ENCODE results near the gene CREB5.

DNA sequence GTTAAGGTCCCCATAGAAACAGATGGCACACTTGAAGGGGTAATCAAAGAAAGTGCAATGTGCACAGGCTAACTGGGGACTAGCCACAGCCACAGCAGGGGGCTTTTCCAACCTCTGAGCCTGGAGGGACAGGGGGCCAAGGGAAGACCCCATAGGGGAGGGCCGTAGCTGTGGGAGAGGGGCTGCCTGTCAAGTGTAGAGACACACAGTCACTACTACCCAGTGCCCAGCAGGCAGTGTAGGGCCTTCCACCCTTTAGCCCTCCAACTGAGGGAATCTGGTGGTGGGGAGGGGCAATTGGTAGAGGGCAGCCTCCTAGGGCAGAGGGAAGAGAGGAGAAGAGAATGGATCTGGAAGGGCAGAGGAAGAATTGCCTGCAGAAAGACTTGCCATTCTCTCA lies 54.6 kb downstream of the CREB5 start:
- no peak for TF ChIP-seq CTCF (conservative IDR thresholded peaks at IDR 0.05; ENCODE audit: low read depth in 2 of 2)
- no peak for TF ChIP-seq EZH2 (IDR thresholded peaks at IDR 0.05; ENCODE audit: low read depth, unreplicated experiment)
- TF ChIP-seq EZH2phosphoT487 (IDR thresholded peaks at IDR 0.05; ENCODE audit: unreplicated experiment) = no peak
- no peak for TF ChIP-seq REST (IDR thresholded peaks at IDR 0.05; ENCODE audit: unreplicated experiment)
- no peak for TF ChIP-seq CREB1 (CRISPR knock-in tag; IDR thresholded peaks at IDR 0.05; ENCODE audit: low read depth)
- TF ChIP-seq JUNB (IDR thresholded peaks at IDR 0.05; ENCODE audit: unreplicated experiment) = no peak
- TF ChIP-seq POLR2AphosphoS5 (IDR thresholded peaks at IDR 0.05; ENCODE audit: low read depth) = no peak
- no peak for TF ChIP-seq ZNF114 (CRISPR knock-in tag; IDR thresholded peaks at IDR 0.05)
